ENCODE data around the gene FCN1.

DNA sequence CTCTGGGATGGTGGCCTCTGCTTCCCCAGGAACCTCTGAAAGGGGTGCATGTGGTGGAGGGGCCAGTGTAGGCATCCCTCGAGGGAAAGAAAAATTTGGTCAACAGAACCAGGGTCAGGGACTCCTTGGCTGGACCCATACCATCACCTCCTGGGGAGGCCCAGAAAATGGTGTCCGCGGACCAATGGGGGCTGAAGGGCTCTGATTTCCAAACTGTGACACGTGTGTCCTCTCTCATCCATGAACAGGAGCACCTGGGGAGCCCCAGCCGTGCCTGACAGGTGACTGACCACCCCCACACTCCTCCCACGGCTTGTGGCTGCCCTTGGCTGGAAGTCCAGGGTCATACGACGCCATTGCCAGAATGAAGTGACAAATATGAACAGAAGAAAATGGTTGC, 33.2 kb downstream of the FCN1 start:
- TF ChIP-seq, protein P1, sequence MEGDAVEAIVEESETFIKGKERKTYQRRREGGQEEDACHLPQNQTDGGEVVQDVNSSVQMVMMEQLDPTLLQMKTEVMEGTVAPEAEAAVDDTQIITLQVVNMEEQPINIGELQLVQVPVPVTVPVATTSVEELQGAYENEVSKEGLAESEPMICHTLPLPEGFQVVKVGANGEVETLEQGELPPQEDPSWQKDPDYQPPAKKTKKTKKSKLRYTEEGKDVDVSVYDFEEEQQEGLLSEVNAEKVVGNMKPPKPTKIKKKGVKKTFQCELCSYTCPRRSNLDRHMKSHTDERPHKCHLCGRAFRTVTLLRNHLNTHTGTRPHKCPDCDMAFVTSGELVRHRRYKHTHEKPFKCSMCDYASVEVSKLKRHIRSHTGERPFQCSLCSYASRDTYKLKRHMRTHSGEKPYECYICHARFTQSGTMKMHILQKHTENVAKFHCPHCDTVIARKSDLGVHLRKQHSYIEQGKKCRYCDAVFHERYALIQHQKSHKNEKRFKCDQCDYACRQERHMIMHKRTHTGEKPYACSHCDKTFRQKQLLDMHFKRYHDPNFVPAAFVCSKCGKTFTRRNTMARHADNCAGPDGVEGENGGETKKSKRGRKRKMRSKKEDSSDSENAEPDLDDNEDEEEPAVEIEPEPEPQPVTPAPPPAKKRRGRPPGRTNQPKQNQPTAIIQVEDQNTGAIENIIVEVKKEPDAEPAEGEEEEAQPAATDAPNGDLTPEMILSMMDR (conservative IDR thresholded peaks at IDR 0.05; ENCODE audit: low read length), result no peak
- TF ChIP-seq EZH2phosphoT487 (IDR thresholded peaks at IDR 0.05; ENCODE audit: borderline replicate concordance), result no peak

Data from Loucy (cell line).